ENCODE results near the gene JPH2.
"Not testable (repeated sequence)": the region's sequence is repeated elsewhere in the genome, so short reads cannot be mapped to it uniquely, and the experiment has no call there.

Gene JPH2

GRCh38 chr20:44159125-44159524 is 27.9 kb downstream of the JPH2 start:
- no peak for DNase-seq (ENCODE audit: low read depth in 2 of 2)

- DNase-seq (ENCODE audit: low read depth in 2 of 2): no peak
These were observed 29.9 kb downstream of the JPH2 start for GRCh38 chr20:44157061-44157460.

- no peak for DNase-seq (ENCODE audit: low read depth in 2 of 2)
These were observed 32.4 kb downstream of the JPH2 start for GRCh38 chr20:44154521-44155001.

- DNase-seq (ENCODE audit: low read depth in 2 of 2): no peak
These were observed 33.3 kb downstream of the JPH2 start for GRCh38 chr20:44153636-44154043.

- DNase-seq (ENCODE audit: low read depth in 2 of 2): no peak
These were observed 35.2 kb downstream of the JPH2 start for GRCh38 chr20:44151621-44152416.

- DNase-seq (ENCODE audit: low read depth in 2 of 2): no peak
These were observed 40.7 kb downstream of the JPH2 start for GRCh38 chr20:44146272-44146671.

GRCh38 chr20:44145131-44145775 is 41.7 kb downstream of the JPH2 start:
- no peak for DNase-seq (ENCODE audit: low read depth in 2 of 2)

- no peak for DNase-seq (ENCODE audit: low read depth in 2 of 2)
These were observed 43.1 kb downstream of the JPH2 start for GRCh38 chr20:44143936-44144335.

GRCh38 chr20:44142413-44142812 is 44.6 kb downstream of the JPH2 start:
- DNase-seq (ENCODE audit: low read depth in 2 of 2): no peak

- no peak for DNase-seq (ENCODE audit: low read depth in 2 of 2)
These were observed 45.1 kb downstream of the JPH2 start for GRCh38 chr20:44141873-44142272.

GRCh38 chr20:44138867-44139266 is 48.1 kb downstream of the JPH2 start:
- no peak for DNase-seq (ENCODE audit: low read depth in 2 of 2)

- no peak for DNase-seq (ENCODE audit: low read depth in 2 of 2)
These were observed 49.7 kb downstream of the JPH2 start for GRCh38 chr20:44137266-44137801.

GRCh38 chr20:44136579-44137265 is 50.3 kb downstream of the JPH2 start:
- DNase-seq (ENCODE audit: low read depth in 2 of 2): no peak

- no peak for DNase-seq (ENCODE audit: low read depth in 2 of 2)
These were observed 51.4 kb downstream of the JPH2 start for GRCh38 chr20:44135417-44136204.

GRCh38 chr20:44135012-44135412 is 52.0 kb downstream of the JPH2 start:
- no peak for DNase-seq (ENCODE audit: low read depth in 2 of 2)

GRCh38 chr20:44133424-44133823 is 53.6 kb downstream of the JPH2 start:
- DNase-seq (ENCODE audit: low read depth in 2 of 2): no peak

- no peak for DNase-seq (ENCODE audit: low read depth in 2 of 2)
These were observed 55.3 kb downstream of the JPH2 start for GRCh38 chr20:44131704-44132103.

GRCh38 chr20:44129911-44130718 is 56.9 kb downstream of the JPH2 start:
- DNase-seq (ENCODE audit: low read depth in 2 of 2): no peak

- DNase-seq (ENCODE audit: low read depth in 2 of 2): not testable (repeated sequence)
These were observed 57.7 kb downstream of the JPH2 start for GRCh38 chr20:44129300-44129699.

- no peak for DNase-seq (ENCODE audit: low read depth in 2 of 2)
These were observed 60.5 kb downstream of the JPH2 start for GRCh38 chr20:44126445-44126844.

Data from stimulated activated CD8-positive, alpha-beta memory T cell treated with anti-CD3 and anti-CD28 coated beads, Interleukin-7, amount 100 ng/mL, for 4 hours (primary cell).